GM21447 (cell line): ENCODE results near the gene GGCX.
A peak's percentile ranks its signal among the peaks of the same experiment; 100 is the strongest.
"Not testable (repeated sequence)": the region's sequence is repeated elsewhere in the genome, so short reads cannot be mapped to it uniquely, and the experiment has no call there.

ENCODE experiments used
- ATAC-seq: cut with Tn5 transposase; IDR thresholded peaks from one replicate; pipeline ENCODE4 v1.9.1; 2021; ENCODE audit not compliant: unreplicated experiment

The GGCX gene

DNA sequence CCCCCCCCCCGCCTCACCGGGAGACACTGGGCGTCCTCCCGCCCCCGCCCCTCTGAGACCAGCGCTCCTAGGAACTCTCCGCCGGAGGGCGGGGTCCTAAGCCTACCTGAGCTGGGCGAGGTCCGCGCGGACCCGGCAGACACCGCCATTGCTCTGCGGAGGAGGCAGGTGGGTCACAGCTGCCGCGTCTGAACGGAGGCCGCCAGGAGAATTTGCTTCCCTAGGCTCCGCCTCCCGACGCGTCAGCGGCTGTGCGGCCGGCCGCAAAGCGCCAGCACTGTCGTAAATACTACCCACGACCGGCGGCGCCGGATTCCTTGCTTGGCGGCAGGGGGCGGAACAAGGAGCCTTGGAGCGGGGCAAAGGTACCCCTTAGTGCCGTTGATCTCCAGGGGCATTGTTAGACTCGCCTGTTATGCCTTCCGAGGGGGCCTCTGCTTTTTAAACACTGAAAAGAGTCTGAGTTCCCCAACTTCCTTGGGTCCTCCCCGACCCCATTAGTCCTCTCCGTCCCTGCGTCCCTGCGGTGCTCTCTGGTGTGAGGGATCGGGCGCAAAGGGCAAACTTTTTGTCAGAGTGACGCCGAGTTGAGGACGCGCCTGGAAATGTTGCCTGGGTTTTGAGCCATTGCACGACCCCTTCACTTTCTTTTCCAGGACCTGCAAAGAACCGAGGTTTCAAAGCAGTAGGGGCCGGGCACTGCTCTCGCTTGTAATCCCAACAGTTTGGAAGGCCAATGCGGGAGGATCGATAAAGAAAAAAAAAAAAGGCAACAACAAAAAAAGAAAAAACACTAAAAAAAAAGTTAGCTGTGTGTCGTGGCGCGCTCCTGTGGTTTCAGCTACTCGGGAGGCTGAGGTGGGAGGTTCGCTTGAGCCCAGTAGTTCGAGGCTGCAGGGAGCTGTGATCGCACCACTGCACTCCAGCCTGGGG is at the start of gene GGCX:
TSS of gene GGCX (minus strand) at position 214 of the 933 bp plus-strand sequence. CDS start at position 149, 65 bp downstream.
- peak; percentile 89 for ATAC-seq

DNA sequence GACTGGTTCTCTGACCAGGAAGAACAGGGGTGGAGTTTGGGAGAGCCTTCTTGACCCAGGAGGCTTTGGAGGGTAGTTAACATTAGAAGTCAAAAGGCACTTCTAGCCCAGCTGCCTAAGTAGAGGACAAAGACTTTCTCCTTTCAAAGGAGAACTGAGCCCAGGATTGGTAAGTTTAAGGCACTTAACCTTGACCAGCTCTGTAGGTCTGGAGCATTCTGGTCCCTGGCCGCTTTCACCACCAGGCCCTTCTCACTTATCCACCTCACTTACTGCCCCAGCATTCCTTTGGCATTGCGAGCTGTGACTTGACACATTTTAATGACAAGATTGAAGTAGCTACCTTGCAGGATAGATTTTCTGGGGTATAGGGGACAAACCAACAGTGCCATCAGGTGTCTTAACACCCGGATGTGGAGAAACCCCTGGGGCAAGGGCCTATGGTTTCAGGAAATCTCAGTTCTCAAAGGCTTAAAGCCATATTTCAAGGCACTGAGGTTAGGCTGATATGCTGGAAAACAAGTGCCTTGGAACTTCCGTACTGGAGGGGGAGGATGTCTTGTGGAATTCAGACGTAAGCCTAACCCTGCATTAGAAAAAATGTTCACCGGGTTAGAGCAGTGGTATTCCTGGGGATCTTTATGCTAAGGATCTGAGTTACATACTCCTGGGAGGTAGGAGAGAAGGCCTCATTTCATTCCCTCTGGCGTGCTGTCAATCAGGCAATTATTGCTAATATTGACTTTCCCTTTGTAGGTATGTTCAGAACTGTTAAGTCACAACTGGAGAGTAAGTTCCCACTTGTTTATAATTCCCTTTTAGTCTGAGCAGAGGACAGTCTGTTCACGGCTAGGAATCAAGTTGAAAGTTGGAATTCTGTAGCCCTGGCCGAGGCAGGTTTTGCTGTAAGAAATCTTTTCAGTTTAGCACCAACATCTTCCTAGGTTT is 46.2 kb upstream of the GGCX start:
- ATAC-seq: no peak

GRCh38 chr2:85606116-85606455 is 44.8 kb upstream of the GGCX start:
- no peak for ATAC-seq

DNA sequence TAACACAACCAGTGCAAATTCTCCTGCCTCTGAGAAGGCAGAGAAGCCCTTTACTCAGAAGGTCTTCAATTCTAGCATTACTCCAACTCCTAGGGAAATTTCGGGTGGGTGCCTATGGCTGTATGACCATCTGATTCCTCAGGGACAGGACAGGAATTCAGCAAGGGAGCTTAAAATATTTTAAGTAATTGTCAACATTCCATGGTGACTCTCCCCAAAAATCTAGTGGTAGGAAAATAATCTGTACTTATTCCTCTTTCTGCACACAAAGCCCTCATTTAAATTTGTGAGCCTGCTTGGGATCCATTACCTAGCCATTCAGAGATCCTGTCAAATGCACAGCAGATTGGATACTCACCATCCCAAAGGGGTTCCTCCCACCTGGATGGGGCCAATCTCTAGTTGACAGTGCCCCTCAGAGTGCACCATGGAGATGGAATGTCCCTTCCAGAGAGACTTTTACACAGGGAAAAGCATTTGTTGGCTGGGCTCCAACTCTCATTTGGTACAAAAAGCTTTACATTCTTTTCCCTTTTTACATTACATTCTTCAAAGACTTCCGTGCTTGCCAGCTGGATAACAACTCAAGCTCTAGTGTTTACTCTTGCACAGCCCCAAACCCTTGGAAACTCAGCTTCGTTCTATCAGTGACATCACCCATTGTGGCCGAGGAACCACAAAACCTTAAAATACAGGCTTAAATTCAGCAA is 44.3 kb upstream of the GGCX start:
- no peak for ATAC-seq

GRCh38 chr2:85604568-85605339 is 43.5 kb upstream of the GGCX start:
- no peak for ATAC-seq

DNA sequence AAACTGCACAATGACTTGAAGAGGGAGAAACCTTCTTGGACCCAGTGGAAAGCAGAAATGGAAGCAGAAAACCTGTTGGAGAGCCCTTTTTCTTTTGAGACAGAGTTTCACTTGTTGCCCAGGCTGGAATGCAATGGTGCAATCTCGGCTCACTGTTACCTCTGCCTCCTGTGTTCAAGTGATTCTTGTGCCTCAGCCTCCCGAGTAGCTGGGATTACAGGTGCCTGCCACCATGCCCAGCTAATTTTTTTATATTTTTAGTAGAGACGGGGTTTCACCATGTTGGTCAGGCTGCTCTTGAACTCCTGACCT is 42.8 kb upstream of the GGCX start:
- not testable (repeated sequence) for ATAC-seq

DNA sequence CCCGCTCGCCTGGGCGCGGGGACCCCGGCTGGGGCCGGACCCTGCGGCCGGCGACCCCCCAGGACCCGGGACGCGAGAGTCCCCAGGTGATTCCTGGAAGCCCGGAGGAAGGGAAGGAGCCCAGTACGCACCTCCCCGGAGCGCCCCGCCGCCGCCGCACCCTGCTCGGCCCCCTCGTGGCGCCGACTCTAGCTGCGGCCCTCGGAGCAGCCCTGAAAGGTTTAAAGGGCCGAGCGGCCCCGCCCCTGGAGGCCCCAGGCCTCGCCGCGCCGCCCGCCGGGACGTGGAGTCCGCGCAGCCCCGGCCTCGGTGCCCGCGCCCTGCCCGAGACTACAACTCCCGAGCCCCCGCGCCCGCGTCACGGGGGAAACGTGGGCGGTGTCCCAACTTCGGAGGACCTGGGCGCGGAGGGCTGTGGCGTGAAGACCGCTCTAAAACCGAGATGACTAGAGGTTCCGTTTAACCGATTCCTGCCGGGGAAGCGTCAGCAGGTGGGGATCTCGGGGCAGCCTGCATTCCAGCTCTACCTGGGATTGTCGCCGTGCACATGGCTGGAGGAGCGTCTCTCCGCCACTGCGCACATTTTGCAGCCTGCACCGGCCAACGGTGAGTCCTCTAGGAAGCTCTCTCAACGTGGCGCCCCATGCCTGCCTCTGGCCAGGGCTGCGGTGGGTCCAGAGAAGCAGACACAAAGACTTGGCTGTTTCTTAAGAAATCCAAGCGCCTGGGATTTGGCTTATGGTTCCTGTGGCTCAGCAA is 41.4 kb upstream of the GGCX start, which contains the start of gene TMEM150A:
TSS of gene TMEM150A (minus strand) at position 223 of the 759 bp plus-strand sequence. CDS start 750 bp downstream, outside the sequence.
- peak; percentile 94 for ATAC-seq

GRCh38 chr2:85601771-85602475 is 40.6 kb upstream of the GGCX start:
- peak; percentile 40 for ATAC-seq

DNA sequence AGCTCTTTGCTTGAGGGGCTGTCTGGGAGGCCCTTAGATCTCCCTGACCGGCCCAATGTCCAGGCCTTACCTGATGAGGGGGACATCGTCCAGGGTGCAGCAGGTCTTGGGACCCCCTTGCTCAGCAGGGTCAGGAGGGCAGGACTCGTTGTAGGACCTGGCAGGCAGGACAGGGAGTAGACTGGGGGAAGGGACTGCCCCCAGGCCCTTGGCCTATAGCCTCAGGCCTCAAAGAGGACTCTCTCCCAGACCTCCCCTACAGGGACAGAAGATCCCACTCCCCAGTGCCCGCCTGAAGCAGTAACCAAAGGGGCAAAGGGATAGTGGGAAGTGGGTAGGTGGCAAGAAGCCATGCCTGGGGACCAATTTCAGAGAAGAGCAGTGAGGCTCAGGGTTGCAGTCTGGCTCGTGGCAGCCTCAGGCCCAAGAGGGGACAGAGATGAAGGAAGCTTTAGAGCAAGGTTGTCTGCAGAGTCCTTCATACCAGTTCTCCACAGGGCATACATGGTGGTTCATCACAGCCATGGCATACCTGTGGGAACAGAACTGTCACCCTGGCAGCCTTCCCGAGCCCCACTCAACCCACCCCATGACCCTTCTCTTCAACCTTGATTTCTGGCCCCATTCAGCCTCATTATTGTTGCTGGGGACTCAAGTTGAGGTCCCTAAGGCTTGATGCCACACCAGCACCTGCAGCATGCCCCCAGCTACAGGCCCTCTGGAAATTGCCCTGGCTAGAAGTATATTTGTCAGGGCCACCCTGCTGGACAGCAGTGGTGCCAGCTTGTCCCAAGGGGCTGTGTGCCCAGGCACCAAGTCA is 39.9 kb upstream of the GGCX start:
- ATAC-seq: no peak

- no peak for ATAC-seq
Observed at GRCh38 chr2:85600235-85600575, 38.9 kb upstream of the GGCX start.

GRCh38 chr2:85599468-85600234 is 38.4 kb upstream of the GGCX start:
- ATAC-seq: no peak

GRCh38 chr2:85598594-85599340 is 37.5 kb upstream of the GGCX start:
- no peak for ATAC-seq

GRCh38 chr2:85597241-85597640 is 35.9 kb upstream of the GGCX start:
- ATAC-seq: no peak

- ATAC-seq: no peak
Observed at GRCh38 chr2:85596486-85597143, 35.3 kb upstream of the GGCX start.

GRCh38 chr2:85596026-85596333 is 34.7 kb upstream of the GGCX start:
- no peak for ATAC-seq

DNA sequence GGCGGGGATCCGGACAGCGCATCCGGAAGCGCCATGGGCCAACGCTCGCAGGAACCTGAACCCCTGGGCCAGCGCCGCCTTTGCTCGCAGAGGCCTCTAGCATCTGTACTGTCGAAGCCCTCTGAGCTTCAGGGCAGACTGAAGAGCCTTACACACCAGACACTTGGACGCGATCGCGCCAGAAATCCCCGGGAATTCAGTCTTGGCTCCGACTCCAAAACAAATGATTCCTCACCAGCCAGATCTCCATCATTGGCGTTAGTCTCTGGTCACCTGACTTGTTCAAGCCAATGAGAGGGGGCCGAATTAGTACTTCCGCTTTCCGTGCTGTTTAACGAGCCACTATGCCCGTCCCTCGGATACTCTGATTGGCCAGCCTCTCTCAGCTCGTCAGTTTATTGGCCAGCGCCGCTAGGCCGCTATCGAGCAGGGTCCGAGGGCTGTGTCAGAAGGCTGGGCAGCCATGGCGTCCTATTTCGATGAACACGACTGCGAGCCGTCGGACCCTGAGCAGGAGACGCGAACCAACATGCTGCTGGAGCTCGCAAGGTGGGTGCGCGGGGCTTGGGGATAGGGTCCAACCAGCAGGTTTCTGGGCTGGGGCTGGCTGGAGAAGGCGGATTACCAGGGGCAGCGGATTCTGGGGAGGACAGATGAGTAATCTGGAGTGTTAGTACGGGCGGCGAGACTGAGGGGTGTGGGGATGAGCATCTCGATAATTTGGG is 34.2 kb upstream of the GGCX start, which contains the start of gene RNF181:
TSS of gene RNF181 (plus strand) at position 445 of the 725 bp plus-strand sequence. CDS start at position 464, 19 bp downstream.
- ATAC-seq: peak; percentile 97
